ENCODE data around the gene COA5. TPM values are rescaled to one million over a fixed set of nuclear protein-coding genes. Genes with fewer than 3 reads are reported as not detected.

The COA5 gene
- total and polyA plus RNA-seq, 4 donors = 20.2 to 60.7 (median 38.6) TPM

DNA sequence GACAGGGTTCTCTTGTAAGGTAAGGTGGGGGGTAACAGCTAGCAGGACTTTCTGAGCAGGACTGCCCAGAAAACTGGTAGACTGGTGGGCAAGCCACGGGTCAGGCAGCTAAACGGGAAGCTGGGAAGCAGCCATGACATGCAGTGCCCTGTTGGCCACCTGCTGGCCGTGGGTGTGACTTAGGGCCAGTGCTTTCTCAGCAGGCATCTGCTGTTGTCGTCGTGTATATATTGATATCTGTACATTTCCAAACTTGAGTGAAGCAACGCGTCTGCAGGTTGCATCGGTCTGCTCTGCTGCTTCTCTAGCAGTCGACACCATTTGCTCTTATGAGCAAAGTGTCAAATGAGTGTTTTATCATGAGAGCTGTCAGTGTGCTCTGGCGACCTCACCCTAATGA lies 31.0 kb downstream of the COA5 start:
- no peaks in the 10 kb centered on the region for H3K27me3 ChIP-seq (ENCODE audit: control insufficient read depth in 3 of 3, insufficient read depth in 3 of 3, low read length in 2 of 3)
- peaks cover 3 to 55% (median 9%) of the 10 kb centered on the region in 4 donors for H3K36me3 ChIP-seq (ENCODE audit: control insufficient read depth in 4 of 4, insufficient read depth in 4 of 4, low read length in 4 of 4)
- H3K9me3 ChIP-seq (ENCODE audit: control insufficient read depth in 4 of 4, insufficient read depth in 3 of 4, low read length in 3 of 4) = no peaks in the 10 kb centered on the region
- ATAC-seq (ENCODE audit: insufficient read depth, low FRiP score) (no peak), DNase-seq (no peak)
- H3K27ac ChIP-seq (ENCODE audit: low read depth in 1 of 2, low read length in 1 of 2) = no peak overlapping the region
- H3K4me1 ChIP-seq (ENCODE audit: control insufficient read depth in 5 of 5, insufficient read depth in 5 of 5, low read length in 5 of 5) = no peaks in the 10 kb centered on the region
- no peak overlapping the region for H3K4me3 ChIP-seq
- TF ChIP-seq, protein P1, sequence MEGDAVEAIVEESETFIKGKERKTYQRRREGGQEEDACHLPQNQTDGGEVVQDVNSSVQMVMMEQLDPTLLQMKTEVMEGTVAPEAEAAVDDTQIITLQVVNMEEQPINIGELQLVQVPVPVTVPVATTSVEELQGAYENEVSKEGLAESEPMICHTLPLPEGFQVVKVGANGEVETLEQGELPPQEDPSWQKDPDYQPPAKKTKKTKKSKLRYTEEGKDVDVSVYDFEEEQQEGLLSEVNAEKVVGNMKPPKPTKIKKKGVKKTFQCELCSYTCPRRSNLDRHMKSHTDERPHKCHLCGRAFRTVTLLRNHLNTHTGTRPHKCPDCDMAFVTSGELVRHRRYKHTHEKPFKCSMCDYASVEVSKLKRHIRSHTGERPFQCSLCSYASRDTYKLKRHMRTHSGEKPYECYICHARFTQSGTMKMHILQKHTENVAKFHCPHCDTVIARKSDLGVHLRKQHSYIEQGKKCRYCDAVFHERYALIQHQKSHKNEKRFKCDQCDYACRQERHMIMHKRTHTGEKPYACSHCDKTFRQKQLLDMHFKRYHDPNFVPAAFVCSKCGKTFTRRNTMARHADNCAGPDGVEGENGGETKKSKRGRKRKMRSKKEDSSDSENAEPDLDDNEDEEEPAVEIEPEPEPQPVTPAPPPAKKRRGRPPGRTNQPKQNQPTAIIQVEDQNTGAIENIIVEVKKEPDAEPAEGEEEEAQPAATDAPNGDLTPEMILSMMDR (IDR thresholded peaks at IDR 0.05; ENCODE audit: control extremely low read depth, extremely low read depth) = no peak
- WGBS, 2 donors = 79 to 85% methylated on average over 10 of the region's 10 CpGs
- H3K9ac ChIP-seq (ENCODE audit: insufficient read depth in 1 of 2, low read length in 2 of 2) = no peak overlapping the region

GRCh38 chr2:98576666-98577312 lies 31.5 kb downstream of the COA5 start:
- no peak overlapping the region for H3K4me3 ChIP-seq
- no peaks in the 10 kb centered on the region for H3K9me3 ChIP-seq (ENCODE audit: control insufficient read depth in 4 of 4, insufficient read depth in 3 of 4, low read length in 3 of 4)
- H3K27ac ChIP-seq (ENCODE audit: low read depth in 1 of 2, low read length in 1 of 2) = no peak overlapping the region
- H3K36me3 ChIP-seq (ENCODE audit: control insufficient read depth in 4 of 4, insufficient read depth in 4 of 4, low read length in 4 of 4) = peaks cover 3 to 59% (median 7%) of the 10 kb centered on the region in 4 donors
- TF ChIP-seq, protein P1 (IDR thresholded peaks at IDR 0.05; ENCODE audit: control extremely low read depth, extremely low read depth) = no peak
- no peak overlapping the region for H3K9ac ChIP-seq (ENCODE audit: insufficient read depth in 1 of 2, low read length in 2 of 2)
- no peak for DNase-seq
- WGBS, 2 donors = 91 to 95% methylated on average over 22 of the region's 22 CpGs
- ATAC-seq (ENCODE audit: insufficient read depth, low FRiP score) = no peak
- no peaks in the 10 kb centered on the region for H3K27me3 ChIP-seq (ENCODE audit: control insufficient read depth in 3 of 3, insufficient read depth in 3 of 3, low read length in 2 of 3)
- H3K4me1 ChIP-seq (ENCODE audit: control insufficient read depth in 5 of 5, insufficient read depth in 5 of 5, low read length in 5 of 5) = no peaks in the 10 kb centered on the region

GRCh38 chr2:98573426-98573825 lies 34.9 kb downstream of the COA5 start:
- Histone ChIP-seq H3K9ac (ENCODE audit: insufficient read depth in 1 of 2, low read length in 2 of 2) (no peak overlapping the region), H3K27ac (ENCODE audit: low read depth in 1 of 2, low read length in 1 of 2) (no peak overlapping the region), H3K4me1 (ENCODE audit: control insufficient read depth in 5 of 5, insufficient read depth in 5 of 5, low read length in 5 of 5) (no peaks in the 10 kb centered on the region), H3K4me3 (no peak overlapping the region), H3K9me3 (ENCODE audit: control insufficient read depth in 4 of 4, insufficient read depth in 3 of 4, low read length in 3 of 4) (no peaks in the 10 kb centered on the region), H3K36me3 (ENCODE audit: control insufficient read depth in 4 of 4, insufficient read depth in 4 of 4, low read length in 4 of 4) (peaks cover 3 to 72% (median 7%) of the 10 kb centered on the region in 4 donors), H3K27me3 (ENCODE audit: control insufficient read depth in 3 of 3, insufficient read depth in 3 of 3, low read length in 2 of 3) (no peaks in the 10 kb centered on the region)
- 96 to 97% methylated on average over 13 of the region's 13 CpGs for WGBS, 2 donors
- DNase-seq (no peak), ATAC-seq (ENCODE audit: insufficient read depth, low FRiP score) (no peak)
- TF ChIP-seq, protein P1 (IDR thresholded peaks at IDR 0.05; ENCODE audit: control extremely low read depth, extremely low read depth) = no peak

DNA sequence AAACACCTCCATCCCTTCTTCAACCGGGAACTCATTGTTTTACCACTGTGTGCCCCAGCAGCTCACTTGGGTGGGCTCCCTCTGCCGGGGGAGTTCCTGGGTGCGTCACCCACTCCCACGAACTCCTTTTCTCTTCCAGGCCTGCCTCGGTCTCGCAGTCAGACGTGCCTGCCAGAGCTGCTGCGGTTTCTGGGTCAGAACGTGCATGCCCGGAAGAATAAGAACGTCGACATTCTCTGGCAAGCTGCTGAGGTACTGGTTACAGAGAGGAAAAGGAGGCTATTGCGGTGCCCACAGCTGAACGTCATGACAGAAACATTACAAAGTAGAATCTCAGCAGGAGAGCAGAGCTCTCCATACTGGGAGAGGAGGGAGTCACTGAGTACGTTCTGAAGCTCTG lies 35.6 kb downstream of the COA5 start:
- H3K9me3 ChIP-seq (ENCODE audit: control insufficient read depth in 4 of 4, insufficient read depth in 3 of 4, low read length in 3 of 4) = no peaks in the 10 kb centered on the region
- H3K27me3 ChIP-seq (ENCODE audit: control insufficient read depth in 3 of 3, insufficient read depth in 3 of 3, low read length in 2 of 3) = no peaks in the 10 kb centered on the region
- DNase-seq = no peak
- H3K27ac ChIP-seq (ENCODE audit: low read depth in 1 of 2, low read length in 1 of 2) = no peak overlapping the region
- H3K4me3 ChIP-seq = no peak overlapping the region
- no peak overlapping the region for H3K9ac ChIP-seq (ENCODE audit: insufficient read depth in 1 of 2, low read length in 2 of 2)
- no peaks in the 10 kb centered on the region for H3K4me1 ChIP-seq (ENCODE audit: control insufficient read depth in 5 of 5, insufficient read depth in 5 of 5, low read length in 5 of 5)
- ATAC-seq (ENCODE audit: insufficient read depth, low FRiP score) = no peak
- peaks cover 3 to 71% (median 9%) of the 10 kb centered on the region in 4 donors for H3K36me3 ChIP-seq (ENCODE audit: control insufficient read depth in 4 of 4, insufficient read depth in 4 of 4, low read length in 4 of 4)
- WGBS, 2 donors = 93% methylated on average over 15 of the region's 15 CpGs
- TF ChIP-seq, protein P1 (IDR thresholded peaks at IDR 0.05; ENCODE audit: control extremely low read depth, extremely low read depth) = no peak
